Neural progenitor cell (in vitro differentiated cells): Measurements from ENCODE around the gene LRRC32. TPM values are rescaled to one million over a fixed set of nuclear protein-coding genes. Genes with fewer than 3 reads are reported as not detected.
A peak's percentile ranks its signal among the peaks of the same experiment; 100 is the strongest.

Experiments
- DNase-seq: peaks from one replicate; pipeline ENCODE4 v3.0.0-alpha.2; 2016; ENCODE audit warnings: low spot score
- H2AFZ ChIP-seq: fragments of 200-600 bp; sonication (generic); replicated peaks from 2 replicates; pipeline ENCODE4 v1.6.1; 2016; ENCODE audit warnings: antibody characterized with exemption
- H3F3A ChIP-seq: fragments of 200-600 bp; sonication (generic); 2 replicates; pipeline ENCODE4 v1.6.1; 2016; ENCODE audit warnings: antibody characterized with exemption, low read depth
- H3K27ac ChIP-seq: fragments of 200-600 bp; sonication (generic); 2 replicates; pipeline ENCODE4 v1.5.1; 2016; ENCODE audit warnings: mild to moderate bottlenecking
- H3K27me3 ChIP-seq: fragments of 200-600 bp; sonication (generic); 2 replicates; pipeline ENCODE4 v1.6.1; 2016; ENCODE audit warnings: mild to moderate bottlenecking, moderate library complexity
- H3K36me3 ChIP-seq: fragments of 200-600 bp; sonication (generic); 2 replicates; pipeline ENCODE4 v1.5.1; 2016
- H3K4me1 ChIP-seq: fragments of 200-600 bp; sonication (generic); 2 replicates; pipeline ENCODE4 v1.6.1; 2016; ENCODE audit warnings: mixed run types
- H3K4me2 ChIP-seq: fragments of 200-600 bp; sonication (generic); 2 replicates; pipeline ENCODE4 v1.6.1; 2016
- H3K4me3 ChIP-seq: fragments of 200-600 bp; sonication (generic); 2 replicates; pipeline ENCODE4 v1.5.1; 2016
- H3K79me2 ChIP-seq: fragments of 200-600 bp; sonication (generic); 2 replicates; pipeline ENCODE4 v1.6.1; 2016; ENCODE audit warnings: low read depth
- H3K9ac ChIP-seq: fragments of 200-600 bp; sonication (generic); 2 replicates; pipeline ENCODE4 v1.6.1; 2016
- H3K9me3 ChIP-seq: fragments of 200-600 bp; sonication (generic); 2 replicates; pipeline ENCODE4 v1.5.1; 2016; ENCODE audit warnings: low read depth
- H4K20me1 ChIP-seq: fragments of 200-600 bp; sonication (generic); 2 replicates; pipeline ENCODE4 v1.6.1; 2016; ENCODE audit warnings: low read depth
- H3K27ac Mint-ChIP-seq: 3 replicates; pipeline ENCODE4 v1.8.0; 2021; ENCODE audit warnings: mixed read lengths
- H3K27me3 Mint-ChIP-seq: 2 replicates; pipeline ENCODE4 v1.8.0; 2022; ENCODE audit warnings: low read depth, mild to moderate bottlenecking, inconsistent platforms, moderate library complexity, mixed read lengths; ENCODE audit not compliant: insufficient read depth
- H3K36me3 Mint-ChIP-seq: 3 replicates; pipeline ENCODE4 v1.8.0; 2021; ENCODE audit warnings: mixed read lengths
- H3K4me1 Mint-ChIP-seq: 3 replicates; pipeline ENCODE4 v1.8.0; 2021; ENCODE audit warnings: mixed read lengths
- H3K4me3 Mint-ChIP-seq: 3 replicates; pipeline ENCODE4 v1.8.0; 2021; ENCODE audit warnings: mild to moderate bottlenecking, moderate library complexity, mixed read lengths
- H3K9me3 Mint-ChIP-seq: 3 replicates; pipeline ENCODE4 v1.8.0; 2020; ENCODE audit warnings: mixed read lengths
- CTCF ChIP-seq: fragments of 200-600 bp; sonication (generic); IDR thresholded peaks from 2 replicates; pipeline ENCODE4 v1.5.1; 2017; ENCODE audit warnings: antibody characterized with exemption, mild to moderate bottlenecking
- EZH2 ChIP-seq: fragments of 200-600 bp; sonication (generic); IDR thresholded peaks from 2 replicates; pipeline ENCODE4 v1.6.1; 2017; ENCODE audit warnings: antibody characterized with exemption, mild to moderate bottlenecking, moderate library complexity
- EZH2phosphoT487 ChIP-seq: fragments of 200-600 bp; sonication (generic); IDR thresholded peaks from 2 replicates; pipeline ENCODE4 v1.6.1; 2017; ENCODE audit warnings: antibody characterized with exemption
- total RNA-seq: library from RNA; depleted of rRNA; stranded (reverse); fragments of >200 nt; gene quantifications from 2 replicates; pipeline ENCODE4 v1.2.3, GENCODE V29; 2015; ENCODE audit warnings: low replicate concordance

LRRC32 gene
- total RNA-seq, 1 donor from 2014 or later = 0.21 TPM

GRCh38 chr11:76677458-76677765 lies 6.9 kb upstream of the LRRC32 start:
- H3K36me3 Mint-ChIP-seq = no peaks in the 10 kb centered on the region
- no peak for DNase-seq
- Histone ChIP-seq H3K27ac (no peak overlapping the region), H4K20me1 (no peaks in the 10 kb centered on the region), H3K9me3 (no peaks in the 10 kb centered on the region), H3K36me3 (no peaks in the 10 kb centered on the region), H2AFZ (no peak overlapping the region), H3K4me2 (no peak overlapping the region), H3K27me3 (no peaks in the 10 kb centered on the region), H3K9ac (no peak overlapping the region), H3F3A (no peaks in the 10 kb centered on the region), H3K79me2 (no peaks in the 10 kb centered on the region), H3K4me3 (no peak overlapping the region), H3K4me1 (no peaks in the 10 kb centered on the region)
- no peaks in the 10 kb centered on the region for H3K9me3 Mint-ChIP-seq
- no peak for TF ChIP-seq EZH2phosphoT487
- no peak for TF ChIP-seq EZH2
- TF ChIP-seq CTCF = no peak
- H3K27ac Mint-ChIP-seq = no peak overlapping the region
- H3K27me3 Mint-ChIP-seq = peaks cover 6% of the 10 kb centered on the region
- no peak overlapping the region for H3K4me3 Mint-ChIP-seq
- peaks cover 20% of the 10 kb centered on the region for H3K4me1 Mint-ChIP-seq

DNA sequence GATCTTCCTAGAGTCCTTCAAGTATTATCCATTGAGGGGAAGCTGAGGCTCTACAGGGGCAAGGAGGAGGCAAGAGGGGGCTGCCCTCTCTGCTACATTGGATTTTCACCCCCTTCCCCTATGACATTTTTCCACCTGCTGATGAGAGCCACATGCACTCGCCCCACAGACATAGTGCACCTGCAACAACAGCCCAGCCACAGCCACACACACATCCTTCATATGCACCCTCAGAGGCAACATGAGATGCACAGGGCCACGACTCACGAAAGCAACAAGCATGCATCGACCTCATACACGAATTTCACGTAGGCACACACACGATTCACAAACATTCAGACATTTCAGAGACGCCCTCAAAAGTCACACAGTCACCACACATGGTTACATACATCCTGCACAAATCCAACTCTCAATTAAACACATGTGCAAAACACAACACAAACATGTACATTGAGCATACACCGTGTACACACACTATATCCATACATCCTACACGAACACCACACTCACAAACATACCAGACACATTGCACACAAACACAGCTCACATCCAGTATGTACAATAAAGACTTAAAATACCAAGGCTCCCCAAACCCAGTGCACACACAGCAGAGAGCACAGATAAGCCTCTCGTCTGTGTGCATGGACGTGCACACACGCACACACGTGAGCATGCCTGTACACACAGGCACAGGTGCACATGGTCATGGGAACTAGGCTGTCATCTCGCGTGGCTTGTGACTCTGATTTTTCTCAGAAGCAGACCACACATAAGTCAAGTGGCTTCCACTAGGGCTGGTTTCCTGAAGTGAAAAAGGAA lies 6.3 kb upstream of the LRRC32 start:
- Histone ChIP-seq H3K9me3 (no peaks in the 10 kb centered on the region), H2AFZ (no peak overlapping the region), H3K36me3 (no peaks in the 10 kb centered on the region), H3F3A (no peaks in the 10 kb centered on the region), H3K27me3 (peaks cover 4% of the 10 kb centered on the region), H3K4me3 (no peak overlapping the region), H3K27ac (no peak overlapping the region), H3K79me2 (no peaks in the 10 kb centered on the region), H3K4me1 (no peaks in the 10 kb centered on the region), H4K20me1 (no peaks in the 10 kb centered on the region), H3K9ac (no peak overlapping the region), H3K4me2 (no peak overlapping the region)
- Mint-ChIP-seq H3K27me3 (peaks cover 3% of the 10 kb centered on the region), H3K36me3 (no peaks in the 10 kb centered on the region), H3K9me3 (no peaks in the 10 kb centered on the region), H3K27ac (no peak overlapping the region), H3K4me1 (peaks cover 20% of the 10 kb centered on the region), H3K4me3 (no peak overlapping the region)
- no peak for TF ChIP-seq EZH2phosphoT487
- TF ChIP-seq EZH2 = no peak
- no peak for TF ChIP-seq CTCF
- DNase-seq = no peak

DNA sequence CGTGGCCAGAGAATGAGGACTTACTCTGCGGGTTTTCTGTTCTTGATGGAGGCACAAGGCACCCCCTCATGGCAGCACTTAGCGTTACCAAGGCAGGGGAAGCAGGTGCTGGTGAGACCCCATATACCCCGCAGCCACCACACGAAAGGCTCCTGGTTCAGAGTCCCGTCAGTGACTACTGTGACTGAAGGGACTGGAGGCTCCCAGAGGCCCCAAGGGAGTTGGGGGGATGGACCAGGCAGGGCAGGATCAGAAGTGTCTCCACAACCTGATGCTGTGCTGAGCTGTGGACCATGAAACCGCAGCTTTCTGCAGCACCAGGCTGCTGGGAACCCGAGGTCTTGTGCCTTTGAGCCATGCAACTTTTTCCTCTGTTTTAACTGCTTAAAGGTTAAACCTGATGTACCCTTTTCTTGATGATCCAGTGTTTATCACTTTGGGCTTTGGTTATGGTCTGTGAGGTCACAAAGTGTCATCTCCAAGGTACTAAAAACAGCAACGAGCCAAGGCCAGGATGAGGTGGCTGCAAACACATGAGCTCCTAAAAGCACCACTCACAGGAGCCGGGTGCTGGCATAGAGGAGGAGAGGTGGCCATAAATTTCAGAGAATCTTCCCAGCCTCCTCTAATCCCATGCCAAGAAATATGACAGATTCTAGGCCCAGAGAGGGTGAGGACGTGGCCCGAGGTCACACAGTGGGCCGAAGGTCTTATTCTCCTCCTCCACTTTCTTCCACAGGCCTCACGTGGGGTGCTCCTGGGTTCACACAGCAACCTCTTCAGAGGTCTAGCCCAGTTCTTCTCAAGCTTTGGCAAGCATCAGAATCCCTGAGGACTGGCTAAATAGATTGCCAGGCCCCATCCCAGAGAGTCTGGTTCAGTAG lies 4.2 kb upstream of the LRRC32 start:
- peaks cover 3% of the 10 kb centered on the region for H3K27me3 Mint-ChIP-seq
- no peak overlapping the region for H3K4me3 Mint-ChIP-seq

More for the DNA sequence above, 4.2 kb upstream of the LRRC32 start:
- Histone ChIP-seq H2AFZ (no peak overlapping the region), H3K4me3 (no peak overlapping the region), H3K9ac (no peak overlapping the region), H4K20me1 (no peaks in the 10 kb centered on the region), H3K79me2 (no peaks in the 10 kb centered on the region), H3F3A (peaks cover 7% of the 10 kb centered on the region), H3K4me1 (no peaks in the 10 kb centered on the region), H3K4me2 (no peak overlapping the region), H3K27me3 (peaks cover 25% of the 10 kb centered on the region), H3K9me3 (no peaks in the 10 kb centered on the region), H3K36me3 (no peaks in the 10 kb centered on the region), H3K27ac (no peak overlapping the region)
- TF ChIP-seq EZH2 (no peak), CTCF (peak; percentile 17), EZH2phosphoT487 (no peak)
- H3K4me1 Mint-ChIP-seq = peaks cover 29% of the 10 kb centered on the region
- H3K36me3 Mint-ChIP-seq = no peaks in the 10 kb centered on the region
- no peak overlapping the region for H3K27ac Mint-ChIP-seq
- H3K9me3 Mint-ChIP-seq = no peaks in the 10 kb centered on the region
- DNase-seq = peak; percentile 28
